Epithelial cell of proximal tubule (primary cell): ENCODE results near the gene RASSF4. TPM values are rescaled to one million over a fixed set of nuclear protein-coding genes. Genes with fewer than 3 reads are reported as not detected.

Source experiments
- DNase-seq: peaks from one replicate; pipeline ENCODE4 v3.0.0-alpha.2; 2011; ENCODE audit warnings: low read depth
- H3K4me3 ChIP-seq: 2 replicates; pipeline ENCODE4 v1.5.1; 2011; ENCODE audit warnings: low read depth, mild to moderate bottlenecking, low read length
- total RNA-seq: library from RNA; depleted of rRNA; stranded (reverse); fragments of >200 nt; gene quantifications from 2 replicates; pipeline ENCODE4 v1.2.3, GENCODE V29; 2015
- TF ChIP-seq, protein P1 (sequence below): conservative IDR thresholded peaks from 2 replicates; pipeline ENCODE4 v1.5.1; 2012; ENCODE audit warnings: low read depth, mild to moderate bottlenecking, low read length

Gene RASSF4
- total RNA-seq, 1 donor from 2014 or later, result 23.1 TPM

DNA sequence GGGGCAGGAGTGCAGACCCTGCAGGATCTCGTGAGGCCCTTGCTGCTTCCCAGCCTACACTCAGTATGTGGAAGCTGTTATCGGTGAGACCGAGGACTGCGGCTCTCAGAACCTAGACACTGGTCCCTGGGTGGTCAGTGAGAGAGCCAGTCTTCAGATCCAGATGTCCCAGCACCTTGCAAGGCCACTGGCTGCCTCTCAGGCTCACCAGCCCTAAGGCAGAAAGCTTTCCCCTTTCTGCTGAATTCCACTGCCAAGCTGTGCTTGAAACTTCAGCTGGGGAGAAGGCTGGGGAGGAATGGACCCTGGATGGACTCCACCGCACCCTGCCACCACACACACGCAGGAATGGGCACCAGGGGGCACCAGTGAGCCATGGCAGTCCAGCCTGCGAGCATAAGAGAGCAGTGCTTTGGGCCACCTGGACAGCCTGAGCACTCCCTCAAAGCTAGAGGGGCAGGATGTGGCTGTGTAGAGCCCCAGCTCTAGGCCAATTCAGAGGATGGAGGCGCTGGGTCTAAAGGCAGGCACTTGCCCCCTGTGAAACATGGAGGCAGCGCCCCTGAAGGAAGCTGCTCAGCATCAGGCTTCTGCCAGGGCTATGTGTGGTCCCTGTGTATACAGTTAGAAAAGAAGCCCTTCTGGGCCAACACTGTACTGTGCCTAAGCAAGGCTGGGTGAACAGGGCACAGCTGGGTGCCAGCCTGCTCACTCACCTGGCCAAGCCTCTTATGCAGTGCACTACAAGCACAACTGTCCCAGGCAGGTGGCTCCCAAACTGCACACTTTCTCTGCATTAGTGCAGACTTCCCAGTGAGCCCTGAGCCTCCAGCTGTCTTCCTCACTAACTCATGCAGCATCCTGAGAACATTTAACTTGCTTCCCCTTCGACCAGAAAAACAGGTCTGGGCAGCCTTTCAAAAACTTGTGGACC, 26.8 kb upstream of the RASSF4 start:
- no peak overlapping the region for H3K4me3 ChIP-seq
- TF ChIP-seq, protein P1, sequence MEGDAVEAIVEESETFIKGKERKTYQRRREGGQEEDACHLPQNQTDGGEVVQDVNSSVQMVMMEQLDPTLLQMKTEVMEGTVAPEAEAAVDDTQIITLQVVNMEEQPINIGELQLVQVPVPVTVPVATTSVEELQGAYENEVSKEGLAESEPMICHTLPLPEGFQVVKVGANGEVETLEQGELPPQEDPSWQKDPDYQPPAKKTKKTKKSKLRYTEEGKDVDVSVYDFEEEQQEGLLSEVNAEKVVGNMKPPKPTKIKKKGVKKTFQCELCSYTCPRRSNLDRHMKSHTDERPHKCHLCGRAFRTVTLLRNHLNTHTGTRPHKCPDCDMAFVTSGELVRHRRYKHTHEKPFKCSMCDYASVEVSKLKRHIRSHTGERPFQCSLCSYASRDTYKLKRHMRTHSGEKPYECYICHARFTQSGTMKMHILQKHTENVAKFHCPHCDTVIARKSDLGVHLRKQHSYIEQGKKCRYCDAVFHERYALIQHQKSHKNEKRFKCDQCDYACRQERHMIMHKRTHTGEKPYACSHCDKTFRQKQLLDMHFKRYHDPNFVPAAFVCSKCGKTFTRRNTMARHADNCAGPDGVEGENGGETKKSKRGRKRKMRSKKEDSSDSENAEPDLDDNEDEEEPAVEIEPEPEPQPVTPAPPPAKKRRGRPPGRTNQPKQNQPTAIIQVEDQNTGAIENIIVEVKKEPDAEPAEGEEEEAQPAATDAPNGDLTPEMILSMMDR, result peak; percentile 98
- DNase-seq, result no peak

DNA sequence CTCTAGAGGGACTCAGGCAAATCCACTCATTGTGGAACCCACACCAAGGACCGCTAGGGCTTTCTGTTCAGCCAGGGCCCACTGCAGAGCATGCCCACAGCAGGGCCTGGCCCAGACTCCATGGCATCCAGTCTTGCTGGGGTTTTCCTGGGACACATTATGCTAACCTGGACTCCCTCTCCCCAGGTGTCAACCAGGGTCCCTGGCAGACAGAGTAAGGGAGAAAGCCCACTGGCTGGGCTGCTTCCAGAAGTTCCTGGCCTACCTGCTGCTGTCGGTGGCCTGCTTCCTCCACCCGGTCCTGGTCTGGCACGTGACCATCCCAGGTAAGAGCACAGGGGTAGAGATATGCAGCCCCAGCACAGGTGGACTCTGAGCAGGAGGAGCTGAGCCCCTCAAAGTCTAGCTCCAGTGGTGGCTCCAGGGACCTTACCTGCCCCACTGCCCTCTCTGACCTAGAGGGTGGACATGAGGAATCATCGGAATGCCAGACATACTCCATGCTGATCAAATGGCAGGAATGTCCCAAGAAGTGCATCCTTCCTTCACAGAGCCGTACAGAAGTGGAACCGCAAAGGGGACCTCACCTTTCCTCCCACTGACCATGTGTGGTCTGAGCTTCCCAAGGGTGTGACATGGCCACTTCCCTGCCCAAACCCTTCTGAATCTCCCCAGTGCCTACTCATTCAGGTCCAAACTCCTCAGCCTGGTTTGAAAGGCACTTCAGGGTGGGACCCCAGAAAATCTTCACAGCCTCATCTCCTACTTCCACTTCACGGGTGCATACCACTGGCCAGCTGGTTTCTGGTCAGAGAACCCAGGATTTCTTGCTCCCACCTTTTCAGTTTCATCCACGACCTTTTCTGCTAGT, 25.9 kb upstream of the RASSF4 start:
- TF ChIP-seq, protein P1, result no peak
- H3K4me3 ChIP-seq, result no peak overlapping the region
- DNase-seq, result no peak

DNA sequence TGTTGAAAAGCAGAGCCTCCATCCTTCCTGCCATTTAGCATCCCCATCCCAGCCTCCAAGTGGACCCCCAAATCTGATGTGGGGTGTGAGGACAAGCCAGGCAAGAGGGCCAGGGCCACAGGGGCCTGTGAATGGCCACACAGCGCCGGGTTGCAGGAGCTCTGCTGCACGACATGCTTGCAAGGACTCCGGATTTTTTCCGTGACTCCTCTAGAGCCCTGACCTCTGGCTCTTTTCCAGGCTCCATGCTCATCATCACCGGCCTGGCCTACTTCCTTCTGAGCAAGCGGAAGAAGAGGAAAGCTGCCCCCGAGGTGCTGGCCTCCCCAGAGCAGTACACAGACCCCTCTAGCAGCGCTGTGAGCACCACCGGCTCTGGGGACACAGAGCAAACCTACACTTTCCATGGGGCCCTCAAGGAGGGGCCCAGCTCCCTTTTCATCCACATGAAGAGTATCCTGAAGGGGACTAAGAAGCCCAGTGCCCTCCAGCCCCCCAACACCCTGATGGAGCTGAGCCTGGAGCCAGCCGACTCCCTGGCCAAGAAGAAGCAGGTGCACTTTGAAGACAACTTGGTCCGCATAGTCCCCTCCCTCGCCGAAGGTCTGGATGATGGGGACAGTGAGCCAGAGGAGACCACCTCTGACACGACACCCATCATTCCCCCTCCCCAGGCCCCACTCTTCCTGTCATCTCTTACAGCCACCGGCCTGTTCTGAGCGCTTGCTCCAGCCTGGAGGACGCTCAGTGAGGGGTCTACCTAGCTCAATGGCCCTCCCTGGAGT, 25.0 kb upstream of the RASSF4 start:
- DNase-seq, result no peak
- H3K4me3 ChIP-seq, result no peak overlapping the region
- TF ChIP-seq, protein P1, result no peak

DNA sequence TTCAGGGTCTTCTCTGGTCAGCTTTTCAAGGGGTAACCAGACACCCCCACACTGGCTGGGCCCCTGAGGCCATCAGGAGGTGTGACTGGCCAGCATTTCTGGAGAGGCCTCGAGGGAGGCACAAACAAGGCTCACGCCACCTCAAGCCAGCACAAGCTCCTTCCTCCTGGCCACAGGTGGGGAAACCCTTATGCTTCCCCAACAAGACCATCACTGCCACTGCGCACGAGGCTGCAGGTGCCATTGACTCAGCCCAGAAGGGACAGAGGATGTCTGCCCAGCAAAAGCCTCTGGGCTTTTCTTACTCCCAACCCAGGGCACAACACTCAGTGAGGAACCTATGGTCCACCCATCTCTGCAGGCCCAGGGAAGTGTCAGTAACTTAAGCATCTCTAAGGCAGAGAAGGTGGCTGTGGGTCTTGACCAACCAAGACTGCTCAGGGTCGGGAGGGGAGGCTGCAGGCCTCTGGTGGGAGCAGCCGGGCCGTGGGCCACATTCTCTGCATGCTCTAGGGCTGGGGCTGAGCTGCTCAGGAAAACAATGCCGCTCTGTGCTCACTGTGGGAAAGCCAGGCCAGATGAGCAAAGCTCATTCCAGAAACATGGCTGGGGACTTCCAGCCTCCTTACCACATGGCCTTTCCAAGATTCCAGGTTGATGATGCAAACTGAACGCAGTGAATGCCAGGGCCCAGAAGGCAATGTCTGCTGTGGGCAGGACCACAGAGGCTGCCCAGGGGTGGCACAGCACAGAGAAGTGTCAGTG, 24.2 kb upstream of the RASSF4 start:
- TF ChIP-seq, protein P1, result peak; percentile 23
- DNase-seq, result peak; percentile 95
- no peak overlapping the region for H3K4me3 ChIP-seq

DNA sequence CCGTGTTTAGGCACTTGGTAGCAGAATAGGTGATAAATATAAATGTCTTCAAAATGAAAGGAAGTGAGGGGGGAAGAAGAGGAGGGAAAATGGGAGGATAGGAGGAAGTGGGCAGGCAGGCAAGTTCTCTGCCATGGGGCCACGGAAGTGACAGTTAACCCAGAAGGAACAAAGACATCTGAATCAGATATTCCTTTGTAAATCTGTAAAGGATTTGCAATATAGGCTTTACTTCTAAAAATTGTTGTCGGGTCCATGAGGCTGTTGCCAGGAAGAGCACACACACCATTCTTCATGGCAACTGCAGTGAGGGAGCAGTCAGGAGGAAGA, 23.7 kb upstream of the RASSF4 start:
- TF ChIP-seq, protein P1, result no peak
- H3K4me3 ChIP-seq, result no peak overlapping the region
- DNase-seq, result no peak
